CD4-positive, alpha-beta T cell (primary cell): Measurements from ENCODE around the gene SOX15. TPM values are rescaled to one million over a fixed set of nuclear protein-coding genes. Genes with fewer than 3 reads are reported as not detected.
A peak's percentile ranks its signal among the peaks of the same experiment; 100 is the strongest.

Experiments
- ATAC-seq: fragments of 200-7000 bp; cut with Tn5 transposase; one replicate; pipeline ENCODE4 v1.10.0; 2022; ENCODE audit warnings: mild to moderate bottlenecking; ENCODE audit not compliant: poor library complexity
- CTCF ChIA-PET: fragments of 350-600 bp; sonication (Branson Sonifier 250); formaldehyde crosslinking; loops from one replicate; lab custom pipeline; 2021; ENCODE audit warnings: antibody characterized with exemption, inconsistent platforms; lab: Charles Lee
- POLR2A ChIA-PET: fragments of 350-600 bp; sonication (Branson Sonifier 250); formaldehyde crosslinking; loops from one replicate; lab custom pipeline; 2021; ENCODE audit warnings: antibody characterized with exemption, inconsistent platforms; lab: Charles Lee
- DNase-seq, 14 experiments: peaks; one replicate each; pipeline ENCODE4 v3.0.0-alpha.2; 2013 to 2020; ENCODE audit warnings: mixed read lengths in 2 of 14
- H3K27ac ChIP-seq, 2 donors: one replicate each; pipeline versions ENCODE4 v1.5.1 to v1.7.0; 2013; ENCODE audit warnings: low read length in 2 of 2, low read depth in 1 of 2, mild to moderate bottlenecking in 1 of 2
- H3K27me3 ChIP-seq, 2 experiments: 1 replicate in 1 of 2; 2 replicates in 1 of 2; pipeline versions ENCODE4 v1.6.1 to v1.7.0; 2013; ENCODE audit warnings: low read length in 2 of 2, control low read depth in 1 of 2, mild to moderate bottlenecking in 1 of 2, moderate library complexity in 1 of 2; ENCODE audit not compliant: insufficient read depth in 2 of 2, control insufficient read depth in 1 of 2
- H3K36me3 ChIP-seq: one replicate; pipeline ENCODE4 v1.6.1; 2013; ENCODE audit warnings: low read length, control low read depth; ENCODE audit not compliant: insufficient read depth
- H3K4me1 ChIP-seq: one replicate; pipeline ENCODE4 v1.6.1; 2013; ENCODE audit warnings: low read length, control low read depth; ENCODE audit not compliant: insufficient read depth
- H3K4me3 ChIP-seq: one replicate; pipeline ENCODE4 v1.5.1; 2013; ENCODE audit warnings: mild to moderate bottlenecking, low read length, moderate library complexity
- H3K9me3 ChIP-seq, 2 experiments: 1 replicate in 1 of 2; 2 replicates in 1 of 2; pipeline versions ENCODE4 v1.6.1 to v1.7.0; 2013; ENCODE audit warnings: low read length in 2 of 2, mild to moderate bottlenecking in 2 of 2, control low read depth in 1 of 2, moderate library complexity in 1 of 2; ENCODE audit not compliant: control insufficient read depth in 1 of 2, insufficient read depth in 1 of 2
- H3K27ac Mint-ChIP-seq: one replicate; pipeline ENCODE4 v1.8.0; 2020; ENCODE audit warnings: mixed read lengths
- H3K27me3 Mint-ChIP-seq: one replicate; pipeline ENCODE4 v1.8.0; 2021; ENCODE audit warnings: mixed read lengths
- H3K36me3 Mint-ChIP-seq: one replicate; pipeline ENCODE4 v1.8.0; 2021; ENCODE audit warnings: low read depth, mixed read lengths
- H3K4me1 Mint-ChIP-seq: one replicate; pipeline ENCODE4 v1.8.0; 2021; ENCODE audit warnings: low read depth, mixed read lengths
- H3K4me3 Mint-ChIP-seq: one replicate; pipeline ENCODE4 v1.8.0; 2020; ENCODE audit warnings: mild to moderate bottlenecking, mixed read lengths
- H3K9me3 Mint-ChIP-seq: one replicate; pipeline ENCODE4 v1.8.0; 2020; ENCODE audit warnings: mixed read lengths
- intact Hi-C, 2 experiments: fragments of 100-400 bp; cut with DNase I in 1 of 2; cut with micrococcal nuclease in 1 of 2; formaldehyde crosslinking; loops; one replicate each; pipeline versions ENCODE4 v1.15.1 to v1.9.0; 2023 to 2025; cut with DNase I, micrococcal nuclease
- total RNA-seq, 174 experiments: library from RNA in 2 of 174; stranded (reverse) in 2 of 174; gene quantifications; one replicate each; pipeline ENCODE4 v1.2.3 and lab custom pipeline; 2021 to 2026
- TF ChIP-seq, protein P1 (sequence below): fragments of 200-600 bp; IDR thresholded peaks from one replicate; pipeline ENCODE4 v1.8.0; 2022; ENCODE audit warnings: antibody characterized with exemption, mild to moderate bottlenecking

The SOX15 gene
- total RNA-seq, 2 experiments from 2014 or later = 0.30 TPM; not detected in 1

DNA sequence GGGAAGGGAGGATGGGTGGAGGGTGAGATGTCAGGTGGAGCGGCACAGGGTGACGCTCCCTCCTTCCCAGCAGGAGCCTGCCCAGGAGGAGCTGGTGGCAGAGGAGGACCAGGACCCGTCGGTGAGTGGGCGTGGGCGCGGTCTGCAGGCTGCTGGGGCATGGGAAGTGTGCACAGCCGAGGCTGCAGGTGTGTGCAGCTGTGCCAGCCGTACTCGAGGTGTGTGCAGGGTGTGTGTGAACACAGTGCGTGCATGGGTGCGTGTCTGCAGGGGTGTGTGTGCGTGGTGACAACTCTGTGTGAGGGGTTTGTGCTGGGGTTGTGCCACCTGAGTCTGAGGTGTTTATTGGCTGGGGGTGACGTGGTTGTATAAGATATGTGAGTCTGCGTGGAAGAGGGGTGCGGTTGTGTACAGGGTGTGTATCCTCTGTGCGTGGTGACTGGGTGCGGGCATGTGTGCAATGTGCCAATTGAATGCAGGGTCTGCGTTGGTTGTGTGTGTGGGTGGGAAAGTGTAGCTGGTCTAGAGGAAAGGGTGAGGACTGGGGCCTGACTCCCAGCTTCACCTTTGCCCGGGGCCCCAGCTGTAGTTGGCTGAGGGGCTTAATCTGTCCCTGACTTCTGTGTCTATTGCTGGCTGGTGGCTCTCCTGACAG lies 40.4 kb downstream of the SOX15 start:
- POLR2A ChIA-PET = interaction anchor here (1.0 to 3.3 kb wide), 8 partner anchors 8 to 137 kb away, joined by 3 to 19 read pairs (median 6); partner anchors contain the start of genes FXR2, MPDU1, POLR2A and SENP3
- intact Hi-C loops = loop anchor here in 1 of 2 experiments (2.0 kb wide), 1 partner anchor 15 kb away; no protein-coding TSS in a partner anchor
- peak overlapping the region; percentile 91 for H3K4me3 Mint-ChIP-seq
- H3K27ac Mint-ChIP-seq = peak overlapping the region; percentile 77
- H3K27ac ChIP-seq = peak overlapping the region; percentile 36 to 47
- no peaks in the 10 kb centered on the region for H3K9me3 ChIP-seq
- H3K4me3 ChIP-seq = peak overlapping the region; percentile 87
- H3K9me3 Mint-ChIP-seq = no peaks in the 10 kb centered on the region
- TF ChIP-seq, protein P1, sequence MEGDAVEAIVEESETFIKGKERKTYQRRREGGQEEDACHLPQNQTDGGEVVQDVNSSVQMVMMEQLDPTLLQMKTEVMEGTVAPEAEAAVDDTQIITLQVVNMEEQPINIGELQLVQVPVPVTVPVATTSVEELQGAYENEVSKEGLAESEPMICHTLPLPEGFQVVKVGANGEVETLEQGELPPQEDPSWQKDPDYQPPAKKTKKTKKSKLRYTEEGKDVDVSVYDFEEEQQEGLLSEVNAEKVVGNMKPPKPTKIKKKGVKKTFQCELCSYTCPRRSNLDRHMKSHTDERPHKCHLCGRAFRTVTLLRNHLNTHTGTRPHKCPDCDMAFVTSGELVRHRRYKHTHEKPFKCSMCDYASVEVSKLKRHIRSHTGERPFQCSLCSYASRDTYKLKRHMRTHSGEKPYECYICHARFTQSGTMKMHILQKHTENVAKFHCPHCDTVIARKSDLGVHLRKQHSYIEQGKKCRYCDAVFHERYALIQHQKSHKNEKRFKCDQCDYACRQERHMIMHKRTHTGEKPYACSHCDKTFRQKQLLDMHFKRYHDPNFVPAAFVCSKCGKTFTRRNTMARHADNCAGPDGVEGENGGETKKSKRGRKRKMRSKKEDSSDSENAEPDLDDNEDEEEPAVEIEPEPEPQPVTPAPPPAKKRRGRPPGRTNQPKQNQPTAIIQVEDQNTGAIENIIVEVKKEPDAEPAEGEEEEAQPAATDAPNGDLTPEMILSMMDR = no peak
- DNase-seq (peak in 13 of 14 experiments; percentile 21 to 76 (median 45)), ATAC-seq (peak; percentile 64)
- peaks cover 54% of the 10 kb centered on the region for H3K4me1 Mint-ChIP-seq
- CTCF ChIA-PET = interaction anchor here (1.2 to 4.4 kb wide), 3 partner anchors 11 to 113 kb away, joined by 4 to 32 read pairs (median 11); no protein-coding TSS in a partner anchor
- no peaks in the 10 kb centered on the region for H3K27me3 ChIP-seq
- H3K36me3 ChIP-seq = peaks cover 10% of the 10 kb centered on the region
- H3K27me3 Mint-ChIP-seq = no peaks in the 10 kb centered on the region
- H3K36me3 Mint-ChIP-seq = peaks cover 10% of the 10 kb centered on the region
- peaks cover 67% of the 10 kb centered on the region for H3K4me1 ChIP-seq

DNA sequence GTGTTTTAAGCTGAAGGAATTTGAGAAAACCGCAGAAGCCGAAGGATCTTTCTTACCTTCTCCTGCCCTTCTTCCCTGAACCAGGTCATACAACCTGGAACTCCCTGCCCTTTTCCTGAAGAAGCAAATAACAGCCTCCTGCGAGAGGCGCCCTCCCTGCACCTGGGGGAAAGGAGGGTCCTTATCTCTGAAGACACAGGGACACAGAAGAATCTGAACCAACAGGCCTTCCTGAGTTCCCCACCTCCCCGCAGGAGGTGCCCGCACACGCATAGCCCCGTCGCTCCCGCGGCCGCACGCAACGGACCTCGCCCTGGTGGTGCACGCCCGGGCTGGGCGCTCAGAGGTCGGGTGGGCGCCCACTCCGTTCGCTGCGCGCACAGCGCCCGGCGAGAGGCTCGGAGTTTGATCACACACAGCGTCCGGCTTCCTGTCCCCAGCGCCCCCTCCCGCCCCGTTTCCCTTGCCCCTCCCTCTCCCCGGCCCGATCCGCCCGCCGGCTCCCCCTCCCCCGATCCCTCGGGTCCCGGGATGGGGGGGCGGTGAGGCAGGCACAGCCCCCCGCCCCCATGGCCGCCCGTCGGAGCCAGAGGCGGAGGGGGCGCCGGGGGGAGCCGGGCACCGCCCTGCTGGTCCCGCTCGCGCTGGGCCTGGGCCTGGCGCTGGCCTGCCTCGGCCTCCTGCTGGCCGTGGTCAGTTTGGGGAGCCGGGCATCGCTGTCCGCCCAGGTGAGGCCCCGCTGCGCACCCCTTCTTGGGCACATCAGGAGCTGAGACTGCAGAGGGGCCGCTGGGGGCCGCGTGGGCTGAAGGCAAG lies 41.1 kb downstream of the SOX15 start, which contains the start of gene TNFSF12:
TSS of gene TNFSF12 (plus strand) at position 474 of the 816 bp plus-strand sequence. CDS start at position 570, 96 bp downstream.
- Histone ChIP-seq H3K4me3 (peak within 1 kb of the TSS; percentile 87), H3K4me1 (peaks cover 62% of the 10 kb centered on the region), H3K27ac (peak within 1 kb of the TSS; percentile 36 to 60), H3K27me3 (no peaks in the 10 kb centered on the region), H3K9me3 (no peaks in the 10 kb centered on the region), H3K36me3 (peaks cover 10% of the 10 kb centered on the region)
- ATAC-seq = peak; percentile 19
- TF ChIP-seq, protein P1 = no peak
- peak within 1 kb of the TSS; percentile 91 for H3K4me3 Mint-ChIP-seq
- H3K27me3 Mint-ChIP-seq = no peaks in the 10 kb centered on the region
- peaks cover 10% of the 10 kb centered on the region for H3K36me3 Mint-ChIP-seq
- POLR2A ChIA-PET = interaction anchor here (1.1 to 3.3 kb wide), 7 partner anchors 9 to 138 kb away, joined by 3 to 19 read pairs (median 6); partner anchors contain the start of genes FXR2, MPDU1, POLR2A and SENP3
- DNase-seq = peak; percentile 22 to 77 (median 56)
- no peaks in the 10 kb centered on the region for H3K9me3 Mint-ChIP-seq
- peaks cover 50% of the 10 kb centered on the region for H3K4me1 Mint-ChIP-seq
- H3K27ac Mint-ChIP-seq = peak within 1 kb of the TSS; percentile 88
- intact Hi-C loops = loop anchor here in 1 of 2 experiments (2.0 kb wide), 1 partner anchor 14 kb away; no protein-coding TSS in a partner anchor
- CTCF ChIA-PET = interaction anchor here (1.1 to 4.4 kb wide), 3 partner anchors 12 to 112 kb away, joined by 3 to 32 read pairs (median 11); no protein-coding TSS in a partner anchor

DNA sequence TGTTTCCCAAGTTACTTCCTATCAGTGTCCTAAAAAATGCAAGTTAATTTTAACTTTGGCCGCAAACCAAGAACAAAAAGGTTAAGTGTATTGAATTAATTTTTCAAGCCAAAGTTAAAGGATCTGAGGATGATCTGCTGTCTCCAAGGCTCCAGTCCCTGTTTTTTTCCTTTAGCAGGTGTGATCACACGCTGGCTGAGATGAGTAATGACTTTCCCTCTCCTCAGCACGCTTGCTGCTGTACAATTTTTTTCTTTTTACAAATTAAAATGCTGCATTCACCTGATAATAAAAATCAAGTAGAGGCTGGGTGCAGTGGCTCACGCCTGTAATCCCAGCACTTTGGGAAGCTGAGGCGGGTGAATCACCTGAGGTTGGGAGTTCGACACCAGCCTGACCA lies 45.0 kb downstream of the SOX15 start:
- H3K27me3 Mint-ChIP-seq = no peaks in the 10 kb centered on the region
- peaks cover 5% of the 10 kb centered on the region for H3K36me3 Mint-ChIP-seq
- H3K4me1 Mint-ChIP-seq = peaks cover 14% of the 10 kb centered on the region
- intact Hi-C loops = no loop called here
- ChIA-PET POLR2A (no interaction called here), CTCF (interaction anchor here (0.7 kb wide), 1 partner anchor 30 kb away, joined by 5 read pairs; no protein-coding TSS in a partner anchor)
- H3K4me3 ChIP-seq = no peak overlapping the region
- H3K4me3 Mint-ChIP-seq = no peak overlapping the region
- TF ChIP-seq, protein P1 = no peak
- H3K9me3 ChIP-seq = no peaks in the 10 kb centered on the region
- peaks cover 23% of the 10 kb centered on the region for H3K4me1 ChIP-seq
- H3K27ac ChIP-seq = no peak overlapping the region
- H3K9me3 Mint-ChIP-seq = no peaks in the 10 kb centered on the region
- no peak for ATAC-seq
- no peaks in the 10 kb centered on the region for H3K27me3 ChIP-seq
- DNase-seq = no peak
- H3K27ac Mint-ChIP-seq = no peak overlapping the region
- no peaks in the 10 kb centered on the region for H3K36me3 ChIP-seq
